HEK293 (cell line): ENCODE data around the gene CNTNAP3B.
"Not testable (repeated sequence)": the region's sequence is repeated elsewhere in the genome, so short reads cannot be mapped to it uniquely, and the experiment has no call there.

Experiments
- CTCF ChIA-PET: fragments of 350-600 bp; formaldehyde crosslinking; extraction: SDS; loops from one replicate; lab custom pipeline; 2021; ENCODE audit warnings: antibody characterized with exemption; lab: Yijun Ruan, JAX
- POLR2A ChIA-PET: fragments of 300-600 bp; formaldehyde crosslinking; extraction: SDS; loops from one replicate; lab custom pipeline; 2020; ENCODE audit warnings: antibody characterized with exemption, inconsistent platforms; lab: Yijun Ruan, JAX
- H3K27ac ChIP-seq: fragments of 200-500 bp; sonication (Bioruptor generic); 2 replicates; pipeline ENCODE4 v1.5.1; 2014; ENCODE audit warnings: low read depth, low read length, control low read depth, inconsistent platforms; ENCODE audit errors: extremely low read depth
- H3K36me3 ChIP-seq, 2 experiments: fragments of 200-500 bp in 1 of 2; sonication (Bioruptor generic) in 1 of 2; 1 replicate in 1 of 2; 2 replicates in 1 of 2; pipeline ENCODE4 v1.5.1; 2014 to 2017; ENCODE audit warnings: inconsistent platforms in 2 of 2, low read length in 2 of 2; ENCODE audit not compliant: control insufficient read depth in 2 of 2, insufficient read depth in 1 of 2
- H3K4me1 ChIP-seq: fragments of 200-500 bp; sonication (Bioruptor generic); 2 replicates; pipeline ENCODE4 v1.5.1; 2014; ENCODE audit warnings: mild to moderate bottlenecking, low read length, inconsistent platforms; ENCODE audit not compliant: control insufficient read depth, insufficient read depth
- H3K4me3 ChIP-seq: 2 replicates; pipeline ENCODE4 v1.5.1; 2011; ENCODE audit warnings: low read depth, mild to moderate bottlenecking, control low read depth, low read length, moderate library complexity
- H3K9me3 ChIP-seq: fragments of 200-500 bp; sonication (Bioruptor generic); 2 replicates; pipeline ENCODE4 v1.5.1; 2014; ENCODE audit warnings: low read depth, low read length, inconsistent platforms; ENCODE audit not compliant: control insufficient read depth, insufficient read depth
- FEZF1 ChIP-seq: fragments of 450-650 bp; formaldehyde crosslinking; IDR thresholded peaks from 2 replicates; pipeline ENCODE4 v1.5.1; 2016; ENCODE audit warnings: missing biosample characterization, missing genetic modification characterization
- ZNF335 ChIP-seq: fragments of 450-650 bp; formaldehyde crosslinking; conservative IDR thresholded peaks from 2 replicates; pipeline ENCODE4 v1.5.1; 2016; ENCODE audit warnings: missing biosample characterization, missing genetic modification characterization
- ZNF654 ChIP-seq: fragments of 450-650 bp; formaldehyde crosslinking; IDR thresholded peaks from 2 replicates; pipeline ENCODE4 v1.5.1; 2016; ENCODE audit warnings: low read depth, missing biosample characterization, missing genetic modification characterization
- ZNF660 ChIP-seq: fragments of 450-650 bp; IDR thresholded peaks from 2 replicates; pipeline ENCODE4 v1.5.1; 2018; ENCODE audit warnings: missing biosample characterization, mild to moderate bottlenecking, missing genetic modification characterization
- ZNF664 ChIP-seq: fragments of 450-650 bp; formaldehyde crosslinking; IDR thresholded peaks from 2 replicates; pipeline ENCODE4 v1.5.1; 2016; ENCODE audit warnings: missing biosample characterization, missing genetic modification characterization
- TF ChIP-seq, protein P1 (sequence below): fragments of 450-650 bp; formaldehyde crosslinking; optimal IDR thresholded peaks from 2 replicates; pipeline ENCODE3; 2016; ENCODE audit warnings: missing biosample characterization, mild to moderate bottlenecking, missing genetic modification characterization
- TF ChIP-seq, protein P2 (sequence below): fragments of 450-650 bp; formaldehyde crosslinking; IDR thresholded peaks from 2 replicates; pipeline ENCODE4 v1.5.1; 2016; ENCODE audit warnings: missing biosample characterization, missing genetic modification characterization

CNTNAP3B gene

DNA sequence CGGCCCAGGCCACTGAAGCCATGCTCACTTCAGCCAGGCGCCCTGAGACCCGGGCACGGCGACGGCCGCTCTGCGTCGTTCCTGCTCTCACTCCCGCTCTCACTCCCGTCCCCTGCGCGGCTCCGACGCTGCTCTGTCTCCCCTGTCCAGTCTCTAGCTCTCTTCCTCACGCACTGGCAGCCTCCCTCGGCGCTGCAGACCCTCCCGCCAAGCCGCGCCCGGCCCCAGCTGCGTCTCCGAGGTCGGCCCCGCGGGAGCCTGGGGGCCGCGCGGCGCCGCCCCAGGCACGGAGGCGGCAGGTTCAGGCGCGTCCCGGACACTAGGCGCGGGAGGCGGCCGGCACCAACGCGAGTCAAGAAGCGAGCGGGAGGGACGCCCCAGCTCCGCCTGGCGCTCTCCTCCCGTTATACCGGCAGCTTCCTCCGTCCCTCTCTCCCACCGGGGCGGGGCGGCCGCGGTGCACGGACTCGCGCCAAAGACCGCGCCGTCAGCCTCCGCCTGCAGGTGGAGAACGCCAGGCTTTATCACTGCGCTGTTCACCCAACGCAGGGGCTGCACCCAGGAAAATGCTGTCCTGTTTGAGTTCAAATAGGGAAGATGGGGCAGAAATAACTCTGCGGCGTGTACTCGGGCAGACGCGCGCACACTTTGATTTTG lies at the start of gene CNTNAP3B:
Gene CNTNAP3B, minus strand, starts transcription at position 354 of the 657 bp plus-strand sequence. Its CDS starts 332 bp downstream, at position 22.
- H3K4me1 ChIP-seq, H3K36me3 ChIP-seq, H3K27ac ChIP-seq, CTCF ChIA-PET, POLR2A ChIA-PET, H3K9me3 ChIP-seq: not testable (repeated sequence)
- TF ChIP-seq, protein P1, sequence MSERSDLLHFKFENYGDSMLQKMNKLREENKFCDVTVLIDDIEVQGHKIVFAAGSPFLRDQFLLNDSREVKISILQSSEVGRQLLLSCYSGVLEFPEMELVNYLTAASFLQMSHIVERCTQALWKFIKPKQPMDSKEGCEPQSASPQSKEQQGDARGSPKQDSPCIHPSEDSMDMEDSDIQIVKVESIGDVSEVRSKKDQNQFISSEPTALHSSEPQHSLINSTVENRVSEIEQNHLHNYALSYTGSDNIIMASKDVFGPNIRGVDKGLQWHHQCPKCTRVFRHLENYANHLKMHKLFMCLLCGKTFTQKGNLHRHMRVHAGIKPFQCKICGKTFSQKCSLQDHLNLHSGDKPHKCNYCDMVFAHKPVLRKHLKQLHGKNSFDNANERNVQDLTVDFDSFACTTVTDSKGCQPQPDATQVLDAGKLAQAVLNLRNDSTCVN (tag by site-specific recombination), result peak; percentile 36
- H3K4me3 ChIP-seq, result peak within 1 kb of the TSS; percentile 33

DNA sequence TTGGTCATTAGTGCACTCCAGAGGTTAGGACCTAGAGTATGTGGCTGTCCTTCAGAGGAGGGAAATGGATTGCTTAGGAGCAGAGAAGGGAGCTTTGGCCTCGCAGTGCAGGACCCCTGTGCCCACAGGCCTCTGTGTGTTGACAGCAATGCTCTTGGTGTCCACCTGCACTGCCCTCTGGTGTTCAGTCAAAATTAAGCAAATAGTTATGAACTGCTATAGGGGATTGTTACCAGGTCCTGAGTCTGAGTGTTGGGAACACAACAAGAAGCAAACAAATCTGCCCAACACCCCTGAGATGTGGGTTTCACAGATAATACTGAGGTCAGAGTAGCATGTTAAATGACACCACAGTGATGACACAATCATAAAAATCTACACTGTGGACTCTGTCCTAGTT lies 31.1 kb upstream of the CNTNAP3B start:
- POLR2A ChIA-PET, H3K4me1 ChIP-seq, H3K27ac ChIP-seq, H3K36me3 ChIP-seq, CTCF ChIA-PET, H3K9me3 ChIP-seq, H3K4me3 ChIP-seq: not testable (repeated sequence)

DNA sequence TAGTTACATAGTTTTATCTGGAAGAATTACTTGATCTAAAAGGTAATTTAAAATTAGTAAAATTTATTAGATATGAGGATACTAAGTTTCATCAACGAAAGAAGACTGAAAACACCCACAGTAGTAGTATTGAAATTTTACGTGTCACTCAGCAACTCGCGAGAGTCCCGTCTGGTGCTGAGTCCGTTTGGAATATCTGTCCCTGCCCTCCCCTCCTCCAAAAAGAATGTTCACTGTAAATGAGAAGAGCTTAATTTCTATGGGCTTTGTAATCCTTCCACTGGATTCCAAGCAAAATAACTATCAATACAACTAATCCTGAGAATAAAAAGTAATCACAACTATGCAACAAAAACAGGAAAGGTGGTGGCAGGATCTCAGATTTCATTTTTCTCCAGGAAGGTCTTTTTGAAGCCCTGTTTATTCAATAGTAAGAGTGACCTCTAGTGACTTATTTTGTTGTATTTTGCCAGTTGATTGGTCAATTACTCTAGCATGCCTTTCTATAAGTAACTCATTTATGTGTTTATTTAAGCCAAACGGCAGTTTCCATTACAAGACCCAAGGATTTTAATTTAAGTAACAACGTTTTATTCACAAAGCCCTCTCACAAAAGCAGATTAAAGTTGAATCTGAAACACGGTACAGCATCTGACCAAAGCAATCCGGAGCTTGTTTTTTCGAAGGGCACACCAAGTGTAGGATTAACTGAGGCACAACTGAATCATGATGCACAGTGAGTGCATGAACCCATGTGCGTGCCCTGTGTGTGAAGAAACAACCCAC lies 2.0 kb downstream of the CNTNAP3B start:
- H3K36me3 ChIP-seq, POLR2A ChIA-PET, H3K27ac ChIP-seq, H3K4me1 ChIP-seq, H3K9me3 ChIP-seq: not testable (repeated sequence)
- CTCF ChIA-PET, result interaction anchor here (0.7 kb wide), 1 partner anchor 99 kb away, joined by 3 read pairs; no protein-coding TSS in a partner anchor
- peak overlapping the region; percentile 21 for H3K4me3 ChIP-seq
- TF ChIP-seq, protein P2, sequence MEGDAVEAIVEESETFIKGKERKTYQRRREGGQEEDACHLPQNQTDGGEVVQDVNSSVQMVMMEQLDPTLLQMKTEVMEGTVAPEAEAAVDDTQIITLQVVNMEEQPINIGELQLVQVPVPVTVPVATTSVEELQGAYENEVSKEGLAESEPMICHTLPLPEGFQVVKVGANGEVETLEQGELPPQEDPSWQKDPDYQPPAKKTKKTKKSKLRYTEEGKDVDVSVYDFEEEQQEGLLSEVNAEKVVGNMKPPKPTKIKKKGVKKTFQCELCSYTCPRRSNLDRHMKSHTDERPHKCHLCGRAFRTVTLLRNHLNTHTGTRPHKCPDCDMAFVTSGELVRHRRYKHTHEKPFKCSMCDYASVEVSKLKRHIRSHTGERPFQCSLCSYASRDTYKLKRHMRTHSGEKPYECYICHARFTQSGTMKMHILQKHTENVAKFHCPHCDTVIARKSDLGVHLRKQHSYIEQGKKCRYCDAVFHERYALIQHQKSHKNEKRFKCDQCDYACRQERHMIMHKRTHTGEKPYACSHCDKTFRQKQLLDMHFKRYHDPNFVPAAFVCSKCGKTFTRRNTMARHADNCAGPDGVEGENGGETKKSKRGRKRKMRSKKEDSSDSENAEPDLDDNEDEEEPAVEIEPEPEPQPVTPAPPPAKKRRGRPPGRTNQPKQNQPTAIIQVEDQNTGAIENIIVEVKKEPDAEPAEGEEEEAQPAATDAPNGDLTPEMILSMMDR, result peak; percentile 10; the same call in 1 of the 2 replicates
- TF ChIP-seq ZNF660 (tag by site-specific recombination), result 0 out of 2 replicates have a peak, but pooled peaks have one; percentile 18
- peak; percentile 52 for TF ChIP-seq ZNF654 (tag by site-specific recombination)
- peak; percentile 26; the same call in 1 of the 2 replicates for TF ChIP-seq FEZF1 (tag by site-specific recombination)
- TF ChIP-seq ZNF335 (tag by site-specific recombination), result 0 out of 2 replicates have a peak, but pooled peaks have one; percentile 26
- peak; percentile 27; the same call in 1 of the 2 replicates for TF ChIP-seq ZNF664 (tag by site-specific recombination)

DNA sequence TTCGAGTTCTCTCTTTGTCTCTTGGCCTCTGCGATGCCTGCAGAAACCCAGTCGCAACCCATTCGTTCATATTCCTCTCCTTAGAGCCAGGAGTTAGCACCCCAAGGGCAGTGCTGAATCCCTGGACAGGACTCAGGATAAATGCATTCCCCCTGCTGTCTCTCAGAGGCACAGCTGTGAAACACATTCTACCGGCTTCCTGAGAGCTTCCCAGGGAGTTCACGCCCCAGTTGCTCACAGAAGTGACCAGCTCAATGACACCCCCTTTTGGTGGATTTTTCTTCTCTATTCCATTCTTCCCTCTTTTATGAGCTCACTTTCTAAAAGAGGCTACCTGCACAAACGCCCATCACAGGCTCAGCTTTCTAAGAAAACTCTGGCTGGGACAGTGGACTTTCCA lies 8.2 kb downstream of the CNTNAP3B start:
- CTCF ChIA-PET, H3K4me3 ChIP-seq, POLR2A ChIA-PET, H3K9me3 ChIP-seq, H3K4me1 ChIP-seq, H3K27ac ChIP-seq, H3K36me3 ChIP-seq: not testable (repeated sequence)

DNA sequence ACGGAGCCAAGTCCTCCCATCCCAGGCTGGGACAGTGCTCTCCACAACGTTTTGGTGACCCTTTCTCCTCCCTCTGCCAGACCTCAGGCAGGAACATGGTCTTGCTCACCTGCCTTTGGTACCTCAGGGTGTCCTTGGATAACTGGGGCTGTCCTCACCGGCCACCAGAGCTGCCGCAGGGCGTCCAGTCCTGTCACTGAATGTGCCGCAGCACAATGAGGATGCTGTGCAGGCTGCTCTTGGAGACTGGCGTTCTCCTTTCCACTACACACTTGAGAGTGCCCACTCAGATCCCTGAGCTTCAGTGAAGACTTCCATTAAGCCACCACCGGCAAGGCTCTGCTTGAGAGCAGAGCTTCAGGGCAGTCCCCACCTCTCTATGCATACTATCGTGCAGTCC lies 33.3 kb downstream of the CNTNAP3B start:
- H3K4me3 ChIP-seq, CTCF ChIA-PET, POLR2A ChIA-PET, H3K27ac ChIP-seq, H3K36me3 ChIP-seq, H3K9me3 ChIP-seq, H3K4me1 ChIP-seq: not testable (repeated sequence)

DNA sequence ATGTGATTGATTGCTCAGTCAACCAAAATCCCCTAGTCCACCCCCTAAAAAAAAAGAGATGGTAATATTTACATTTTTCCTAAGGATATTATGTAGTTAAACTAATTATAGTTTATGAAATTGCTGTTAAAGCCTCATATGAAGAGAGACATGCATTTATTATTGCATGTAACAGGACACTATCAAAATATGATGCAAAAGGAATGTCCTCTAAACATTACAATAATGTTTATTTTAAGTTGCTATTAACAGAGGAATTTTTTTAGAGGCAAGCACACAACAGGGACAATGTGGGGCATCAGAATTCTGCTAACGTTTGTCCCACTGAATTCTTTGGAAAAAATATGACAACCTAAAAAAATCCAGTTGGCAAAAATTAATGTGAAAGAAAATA lies 44.7 kb downstream of the CNTNAP3B start:
- H3K4me3 ChIP-seq, CTCF ChIA-PET, POLR2A ChIA-PET: not testable (repeated sequence)

DNA sequence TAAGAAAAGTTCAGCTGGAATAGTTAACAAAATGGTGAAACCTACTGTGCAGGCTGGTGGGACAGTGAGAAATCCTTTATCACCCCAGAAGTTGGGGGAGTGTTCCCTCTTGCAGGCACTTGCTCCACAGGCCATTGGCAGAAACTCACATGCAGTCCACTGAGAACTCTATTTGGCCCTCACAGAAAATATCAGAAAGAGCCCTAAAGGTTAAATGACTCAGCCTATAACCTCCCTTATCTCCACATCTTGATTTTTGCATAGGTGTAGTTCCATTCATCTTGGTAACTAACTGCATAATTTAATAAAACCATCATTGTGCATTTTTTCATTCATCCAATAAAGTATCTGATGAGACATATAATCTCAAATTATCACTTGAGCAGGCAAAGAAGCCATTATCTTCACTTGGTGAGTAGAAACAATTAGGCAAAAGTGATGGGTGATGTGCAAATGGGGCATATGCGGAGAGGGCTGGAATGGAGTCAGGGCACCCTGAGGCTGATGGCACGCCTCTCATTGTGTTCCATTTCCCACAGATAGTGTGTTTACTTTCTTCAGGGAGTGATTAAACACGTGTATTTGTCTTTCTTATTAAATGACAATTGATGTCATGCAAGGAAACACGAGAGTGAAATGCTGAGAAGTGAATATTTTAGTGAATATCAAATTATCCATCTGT lies 45.2 kb downstream of the CNTNAP3B start:
- H3K4me3 ChIP-seq, H3K36me3 ChIP-seq, CTCF ChIA-PET, H3K9me3 ChIP-seq, H3K27ac ChIP-seq, POLR2A ChIA-PET, H3K4me1 ChIP-seq: not testable (repeated sequence)

More for the DNA sequence above, 44.7 kb downstream of the CNTNAP3B start:
- H3K4me1 ChIP-seq, H3K27ac ChIP-seq, H3K36me3 ChIP-seq, H3K9me3 ChIP-seq: not testable (repeated sequence)

DNA sequence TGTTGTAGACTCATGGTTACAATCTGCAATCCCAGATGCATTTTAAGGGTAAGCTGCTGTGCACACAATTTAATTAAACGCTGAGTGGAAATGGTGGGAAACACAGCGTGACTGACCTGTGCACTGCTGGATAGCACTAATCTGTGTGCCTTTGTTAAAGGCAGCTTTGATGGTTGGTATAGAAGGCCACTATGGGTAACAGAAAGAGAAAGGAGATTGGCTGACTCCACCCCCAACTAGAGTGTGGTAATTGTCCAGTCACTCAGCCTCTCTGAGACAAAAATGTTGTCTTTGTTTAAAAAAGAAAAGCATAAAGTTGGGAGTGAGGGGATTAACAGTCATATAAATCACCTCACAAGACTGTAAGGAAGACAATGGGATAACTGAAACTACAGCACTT lies 48.9 kb downstream of the CNTNAP3B start:
- H3K4me3 ChIP-seq, H3K4me1 ChIP-seq, H3K36me3 ChIP-seq, POLR2A ChIA-PET, H3K27ac ChIP-seq, H3K9me3 ChIP-seq, CTCF ChIA-PET: not testable (repeated sequence)
